GM12878 (cell line): ENCODE data around the gene RGS5. TPM values are rescaled to one million over a fixed set of nuclear protein-coding genes. Genes with fewer than 3 reads are reported as not detected.

Experiments used
- BCLAF1 ChIP-seq: fragments of 450-650 bp; IDR thresholded peaks from 2 replicates; pipeline ENCODE4 v1.6.1; 2017; ENCODE audit warnings: antibody characterized with exemption, mild to moderate bottlenecking, moderate library complexity
- IRF3 ChIP-seq: fragments of 450-650 bp; IDR thresholded peaks from 2 replicates; pipeline ENCODE4 v1.6.1; 2014; ENCODE audit warnings: mild to moderate bottlenecking
- IRF5 ChIP-seq: fragments of 450-650 bp; IDR thresholded peaks from 2 replicates; pipeline ENCODE4 v1.6.1; 2017; ENCODE audit warnings: borderline replicate concordance
- NFIC ChIP-seq: IDR thresholded peaks from 2 replicates; pipeline ENCODE4 v1.6.1; 2012; ENCODE audit warnings: low read depth, mild to moderate bottlenecking, inconsistent platforms, low read length, moderate library complexity
- REST ChIP-seq: IDR thresholded peaks from 2 replicates; pipeline ENCODE4 v1.6.1; 2012; ENCODE audit warnings: mild to moderate bottlenecking, low read depth, low read length
- polyA plus RNA-seq, 11 experiments: library from polyadenylated mRNA; depleted of rRNA in 4 of 11; unstranded in 6 of 11; stranded (reverse) in 5 of 11; fragments of >200 nt; fragmentation: Nextera tagmentation in 4 of 11; fragmentation: Illumina TruSeq in 1 of 11; extraction: Ambion mirVana in 4 of 11; extraction: Trizol in 1 of 11; gene quantifications; 1 replicate in 1 of 11; 2 replicates in 10 of 11; pipeline versions ENCODE4 v1.2.1 to v1.2.3, GENCODE V29; 2011 to 2016; ENCODE audit warnings: inconsistent platforms in 2 of 11, missing spikeins in 2 of 11, low read depth in 1 of 11
- total RNA-seq, 4 experiments: library from RNA; depleted of rRNA in 3 of 4; stranded (reverse); fragments of >200 nt in 3 of 4; fragmentation: Illumina TruSeq in 1 of 4; extraction: Trizol in 1 of 4; gene quantifications; 2 replicates each; pipeline versions ENCODE4 v1.2.1 to v1.2.3, GENCODE V29; 2013 to 2021

The RGS5 gene
- total and polyA plus RNA-seq, 10 of the 15 experiments (the other 5 are each of a cell fraction or from before 2014, with no cell fraction given), result 0.63 to 7.4 (median 2.8) TPM

GRCh38 chr1:163093169-163093568 lies 109.5 kb downstream of the RGS5 start (continued):
- TF ChIP-seq IRF3, result no peak
- TF ChIP-seq NFIC, result no peak
- TF ChIP-seq BCLAF1, result no peak
- no peak for TF ChIP-seq REST
- TF ChIP-seq IRF5, result no peak

Other genes starting within 250 kb of the RGS5 start
- gene RGS4, start 133.6 kb downstream of the RGS5 start, total RNA-seq (2014; rRNA removed), result not detected in 2 replicates
- gene RGS4, start 133.6 kb downstream of the RGS5 start, total RNA-seq (2014; rRNA removed; fragmentation: Illumina TruSeq; extraction: Trizol), result not detected in 2 replicates
- not detected in 2 replicates for gene RGS4, start 133.6 kb downstream of the RGS5 start, total RNA-seq (2021)
- gene RGS4, start 133.6 kb downstream of the RGS5 start, polyA plus RNA-seq (2011; rRNA removed), result 0.09 and 0.14 TPM in 2 replicates
- not detected in 2 replicates for gene RGS4, start 133.6 kb downstream of the RGS5 start, polyA plus RNA-seq (2014; fragmentation: Illumina TruSeq; extraction: Trizol)
- not detected for gene RGS4, start 133.6 kb downstream of the RGS5 start, polyA plus RNA-seq (2014; fragmentation: Nextera tagmentation; extraction: Ambion mirVana)
- gene RGS4, start 133.6 kb downstream of the RGS5 start, polyA plus RNA-seq (2014; rRNA removed), result not detected in 2 replicates
- gene RGS4, start 133.6 kb downstream of the RGS5 start, polyA plus RNA-seq (2016; fragmentation: Nextera tagmentation; extraction: Ambion mirVana), result under 1 TPM in 1 of 2 experiments, not detected in 1; 0.05 TPM
- gene NUF2, start 119.0 kb upstream of the RGS5 start, total RNA-seq (2014; rRNA removed), result 36.6 and 49.6 TPM in 2 replicates
- gene NUF2, start 119.0 kb upstream of the RGS5 start, total RNA-seq (2014; rRNA removed; fragmentation: Illumina TruSeq; extraction: Trizol), result 58.0 and 59.3 TPM in 2 replicates
- 33.7 and 37.1 TPM in 2 replicates for gene NUF2, start 119.0 kb upstream of the RGS5 start, total RNA-seq (2021)
- 57.0 and 96.8 TPM in 2 replicates for gene NUF2, start 119.0 kb upstream of the RGS5 start, polyA plus RNA-seq (2011; rRNA removed)
- gene NUF2, start 119.0 kb upstream of the RGS5 start, polyA plus RNA-seq (2014; fragmentation: Illumina TruSeq; extraction: Trizol), result 60.4 and 74.3 TPM in 2 replicates
- gene NUF2, start 119.0 kb upstream of the RGS5 start, polyA plus RNA-seq (2014; fragmentation: Nextera tagmentation; extraction: Ambion mirVana), result 10 to 100 TPM; 27.4 to 34.1 TPM
- 32.1 and 43.3 TPM in 2 replicates for gene NUF2, start 119.0 kb upstream of the RGS5 start, polyA plus RNA-seq (2014; rRNA removed)
- 10 to 100 TPM; 54.9 to 62.6 TPM for gene NUF2, start 119.0 kb upstream of the RGS5 start, polyA plus RNA-seq (2016; fragmentation: Nextera tagmentation; extraction: Ambion mirVana)